Mucosa of descending colon (tissue), 3 donors: Measurements from ENCODE around the gene COL2A1. TPM values are rescaled to one million over a fixed set of nuclear protein-coding genes. Genes with fewer than 3 reads are reported as not detected.

ENCODE experiments used
- ATAC-seq: fragments of 200-7000 bp; cut with Tn5 transposase; one replicate; pipeline ENCODE4 v1.9.1; 2020; ENCODE audit warnings: mild to moderate bottlenecking, moderate library complexity
- DNase-seq, 3 donors: peaks; one replicate each; pipeline ENCODE4 v3.0.0-alpha.2; 2020
- H3K36me3 ChIP-seq: fragments of 200-600 bp; one replicate; pipeline ENCODE4 v1.8.0; 2021; ENCODE audit warnings: low read depth, mild to moderate bottlenecking
- H3K4me1 ChIP-seq: fragments of 200-600 bp; one replicate; pipeline ENCODE4 v1.8.0; 2021; ENCODE audit warnings: low read depth, mild to moderate bottlenecking
- H3K4me3 ChIP-seq: fragments of 200-600 bp; one replicate; pipeline ENCODE4 v1.8.0; 2021; ENCODE audit warnings: mild to moderate bottlenecking
- H3K9me3 ChIP-seq: fragments of 200-600 bp; one replicate; pipeline ENCODE4 v1.8.0; 2021; ENCODE audit warnings: mild to moderate bottlenecking
- CTCF ChIP-seq: fragments of 200-600 bp; IDR thresholded peaks from one replicate; pipeline ENCODE4 v1.8.0; 2022; ENCODE audit warnings: antibody characterized with exemption, mild to moderate bottlenecking
- intact Hi-C, 2 donors: fragments of 100-400 bp; cut with DNase I in 1 of 2; cut with micrococcal nuclease in 1 of 2; formaldehyde crosslinking; loops; one replicate each; pipeline versions ENCODE4 v1.11.0 to v1.11.1; 2022; cut with DNase I, micrococcal nuclease
- total RNA-seq, 3 donors: library from RNA; stranded (reverse); fragmentation: NEBNext Ultra II Directional in 2 of 3; extraction: Animal tissue kit (Norgen Biotek cat#: 25700) in 2 of 3; gene quantifications; one replicate each; pipeline versions ENCODE4 v1.2.1 to v1.2.4, GENCODE V29; 2021 to 2023
- donor health status: DM: no; HTN: no; CAD: no; lungs with moderate emphysema.
- donor health status: DM: no; HTN: no; CAD: no.
- donor health status: DM: no; HTN: yes; CAD: no.

Gene COL2A1
- total RNA-seq, 3 donors from 2014 or later, result 0.19 to 1.5 (median 1.2) TPM

- Histone ChIP-seq H3K4me1 (peaks cover 11% of the 10 kb centered on the region), H3K4me3 (no peak overlapping the region), H3K36me3 (no peaks in the 10 kb centered on the region), H3K9me3 (no peaks in the 10 kb centered on the region)
- intact Hi-C loops, result no loop called here
- TF ChIP-seq CTCF, result no peak
- DNase-seq (no peak), ATAC-seq (peak; percentile 18)
Observed at GRCh38 chr12:48034835-48035805, 30.8 kb upstream of the COL2A1 start.

DNA sequence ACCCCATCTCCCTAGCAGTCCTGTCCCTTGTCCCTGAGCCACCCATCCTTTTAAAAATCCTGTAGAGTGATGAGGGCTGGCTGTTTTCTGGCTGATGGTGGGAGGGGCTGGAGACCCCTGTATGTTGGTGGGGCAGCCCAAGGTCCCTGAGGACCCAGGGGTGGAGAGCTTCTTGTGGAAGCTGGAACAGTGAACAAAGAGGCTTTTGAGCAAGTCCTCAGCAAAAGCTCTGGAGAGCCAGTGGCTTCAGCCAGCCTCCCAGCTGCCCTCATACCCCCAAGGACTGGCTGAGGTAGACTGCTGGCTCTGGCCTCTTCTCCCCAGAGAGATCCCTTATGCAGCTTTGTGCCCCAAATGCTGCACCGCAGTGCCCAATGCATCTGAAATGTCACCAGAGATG, 29.2 kb upstream of the COL2A1 start:
- no peak for TF ChIP-seq CTCF
- ATAC-seq, result no peak

DNA sequence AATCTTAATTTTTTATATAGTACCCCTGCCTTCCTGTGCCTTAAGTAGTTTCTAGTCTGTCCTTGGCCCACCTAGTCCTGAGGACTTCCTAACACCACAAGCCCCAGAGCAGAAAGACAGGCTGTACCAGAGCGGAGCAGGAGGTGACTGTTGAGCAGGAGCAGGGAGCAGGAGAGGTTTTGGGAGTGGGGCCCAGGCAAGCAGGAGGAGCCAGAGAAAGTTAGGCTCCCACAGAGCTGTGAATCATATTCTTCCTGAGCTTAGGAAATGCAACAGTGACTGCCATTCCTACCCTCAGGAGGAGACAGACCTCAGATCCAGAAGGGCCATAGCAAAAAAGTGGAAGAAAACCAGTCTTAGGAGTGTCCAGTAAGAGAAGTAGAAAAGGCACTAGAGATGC, 28.3 kb upstream of the COL2A1 start:
- ATAC-seq (no peak), DNase-seq (no peak)
- H3K4me1 ChIP-seq, result peaks cover 4% of the 10 kb centered on the region
- TF ChIP-seq CTCF, result no peak
- H3K4me3 ChIP-seq, result no peak overlapping the region
- no peaks in the 10 kb centered on the region for H3K9me3 ChIP-seq
- no peaks in the 10 kb centered on the region for H3K36me3 ChIP-seq
- intact Hi-C loops, result no loop called here

More for the DNA sequence above, 29.2 kb upstream of the COL2A1 start:
- H3K36me3 ChIP-seq, result no peaks in the 10 kb centered on the region
- DNase-seq, result no peak
- no peak overlapping the region for H3K4me3 ChIP-seq
- intact Hi-C loops, result no loop called here
- H3K9me3 ChIP-seq, result no peaks in the 10 kb centered on the region
- peaks cover 4% of the 10 kb centered on the region for H3K4me1 ChIP-seq

DNA sequence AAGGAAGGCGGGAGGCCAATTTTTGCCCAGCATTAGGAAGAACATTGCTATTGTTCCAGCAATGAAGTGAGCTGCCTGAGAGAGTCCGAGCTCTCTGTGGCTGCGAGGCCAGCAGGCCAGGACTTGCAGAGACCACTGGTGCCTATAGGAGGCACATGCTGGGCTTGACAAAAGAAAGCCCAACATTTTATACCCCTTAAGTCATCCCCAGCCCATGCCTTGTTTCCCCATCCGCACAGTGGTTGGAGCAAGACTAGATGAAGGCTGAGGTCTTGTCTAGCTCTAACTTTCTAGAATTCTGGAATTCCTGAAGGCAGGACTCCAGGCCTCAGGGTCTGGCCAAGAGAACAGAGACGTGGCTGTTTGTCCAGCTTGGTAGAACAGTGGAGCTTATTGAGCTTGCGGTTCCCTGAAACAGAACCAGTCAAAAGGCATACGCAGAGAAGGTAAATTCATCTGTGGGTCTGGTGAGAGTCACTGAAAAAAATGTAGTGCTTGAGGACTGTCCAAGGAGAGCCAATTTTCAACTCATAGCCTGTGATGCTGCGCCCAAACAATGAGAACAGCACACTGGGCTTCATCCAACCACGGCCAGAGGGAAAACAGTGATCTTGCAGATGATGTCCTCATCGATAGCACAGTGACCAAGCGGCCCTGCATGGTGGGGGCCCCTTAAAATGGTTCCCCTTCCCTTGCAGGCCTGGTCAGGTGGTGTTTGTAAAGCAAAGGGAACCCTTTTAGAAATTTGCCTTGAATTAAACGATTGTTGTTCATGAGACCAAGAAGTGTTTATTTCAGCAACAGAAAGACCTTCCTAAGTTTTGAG, 27.1 kb upstream of the COL2A1 start:
- H3K4me3 ChIP-seq, result no peak overlapping the region
- no peaks in the 10 kb centered on the region for H3K36me3 ChIP-seq
- H3K9me3 ChIP-seq, result no peaks in the 10 kb centered on the region
- ATAC-seq, result no peak
- DNase-seq, result no peak
- intact Hi-C loops, result no loop called here
- peaks cover 4% of the 10 kb centered on the region for H3K4me1 ChIP-seq
- TF ChIP-seq CTCF, result no peak

GRCh38 chr12:48030173-48030650, 25.9 kb upstream of the COL2A1 start:
- Histone ChIP-seq H3K4me1 (peaks cover 4% of the 10 kb centered on the region), H3K9me3 (no peaks in the 10 kb centered on the region), H3K4me3 (no peak overlapping the region), H3K36me3 (no peaks in the 10 kb centered on the region)
- no peak for DNase-seq
- TF ChIP-seq CTCF, result no peak
- peak; percentile 35 for ATAC-seq
- intact Hi-C loops, result no loop called here
